HK-2 (cell line): Measurements from ENCODE around the gene PRAMEF7.
"Not testable (repeated sequence)": the region's sequence is repeated elsewhere in the genome, so short reads cannot be mapped to it uniquely, and the experiment has no call there.

ENCODE experiments used
- DNase-seq: peaks from one replicate; pipeline ENCODE4 v3.0.0-alpha.2; 2018; ENCODE audit not compliant: unreplicated experiment

Gene PRAMEF7

DNA sequence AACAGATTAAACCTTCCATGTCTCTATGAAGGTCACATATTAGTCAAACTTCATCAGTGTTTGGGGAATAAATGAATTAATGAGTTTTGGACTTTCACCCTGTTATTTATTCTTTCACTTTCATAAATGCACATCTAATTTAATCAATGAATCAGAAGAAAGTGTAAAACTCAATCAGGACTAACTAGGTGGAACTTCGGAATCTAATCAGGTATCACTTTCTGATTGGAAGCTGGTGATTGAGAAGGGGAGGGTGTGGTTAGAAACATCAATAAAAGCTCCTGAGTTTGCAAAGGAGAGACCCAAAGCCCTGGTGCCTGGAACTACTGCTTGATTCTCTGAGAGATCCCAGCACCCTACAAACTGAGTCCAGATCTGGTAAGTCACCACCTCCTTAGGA lies at the start of gene PRAMEF7:
PRAMEF7 (plus strand) TSS at position 301 of the 400 bp plus-strand sequence. CDS start 1,083 bp downstream, outside the sequence.
- DNase-seq: not testable (repeated sequence)

DNA sequence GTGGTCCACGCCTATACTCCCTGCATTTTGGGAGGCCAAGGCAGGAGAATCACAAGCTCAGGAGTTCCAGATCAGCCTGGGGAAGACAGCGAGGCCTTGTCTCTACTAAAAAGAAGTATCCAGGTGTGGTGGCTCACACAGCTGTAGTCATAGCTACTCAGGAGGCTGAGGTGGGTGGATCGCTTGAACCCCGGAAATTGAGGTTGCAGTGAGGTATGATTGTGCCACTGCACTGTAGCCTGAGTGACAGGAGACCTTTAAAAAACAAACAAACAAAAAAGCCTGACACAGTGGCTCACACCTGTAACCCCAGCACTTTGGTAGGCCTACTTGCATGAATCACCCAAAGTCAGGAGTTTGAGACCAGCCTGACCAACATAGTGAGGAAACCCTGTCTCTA lies 38.0 kb upstream of the PRAMEF7 start:
- not testable (repeated sequence) for DNase-seq

DNA sequence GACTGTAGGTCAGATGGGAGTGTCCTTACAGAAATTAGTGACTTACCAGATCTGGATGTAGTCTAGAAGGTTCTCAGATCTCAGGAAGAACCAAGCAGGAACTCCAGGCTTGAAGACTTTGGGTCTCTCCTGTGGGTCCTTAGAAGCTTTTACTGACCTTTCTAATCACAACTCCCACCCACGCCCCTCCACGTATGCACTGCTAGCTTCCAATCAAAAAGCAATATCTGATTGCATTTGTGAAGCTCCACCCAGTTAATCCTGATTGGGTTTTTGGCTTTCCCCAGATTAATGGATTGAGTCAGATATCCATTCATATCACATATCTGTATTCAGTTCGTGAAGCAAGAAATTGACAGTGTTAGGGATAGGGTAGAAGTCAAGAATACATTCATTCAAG lies 30.3 kb upstream of the PRAMEF7 start, which contains the start of gene PRAMEF4:
PRAMEF4 (minus strand) TSS at position 101 of the 400 bp plus-strand sequence. CDS start 2,807 bp downstream, outside the sequence.
- DNase-seq: not testable (repeated sequence)

DNA sequence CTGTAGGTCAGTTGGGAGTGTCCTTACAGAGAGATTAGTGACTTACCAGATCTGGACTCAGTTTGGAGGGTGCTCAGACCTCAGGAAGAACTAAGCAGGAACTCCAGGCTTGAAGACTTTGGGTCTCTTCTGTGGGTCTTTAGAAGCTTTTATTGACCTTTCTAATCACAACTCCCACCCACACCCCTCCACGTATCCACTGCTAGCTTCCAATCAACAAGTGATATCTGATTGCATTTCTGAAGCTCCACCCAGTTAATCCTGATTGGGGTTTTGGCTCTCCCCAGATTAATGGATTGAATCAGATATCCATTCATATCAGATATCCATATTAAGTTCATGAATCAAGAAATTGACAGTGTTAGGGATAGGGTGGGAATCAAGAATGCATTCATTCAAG lies 18.2 kb upstream of the PRAMEF7 start, which contains the start of gene PRAMEF10:
PRAMEF10 (minus strand) TSS at position 101 of the 400 bp plus-strand sequence. CDS start 2,423 bp downstream, outside the sequence.
- DNase-seq: not testable (repeated sequence)

DNA sequence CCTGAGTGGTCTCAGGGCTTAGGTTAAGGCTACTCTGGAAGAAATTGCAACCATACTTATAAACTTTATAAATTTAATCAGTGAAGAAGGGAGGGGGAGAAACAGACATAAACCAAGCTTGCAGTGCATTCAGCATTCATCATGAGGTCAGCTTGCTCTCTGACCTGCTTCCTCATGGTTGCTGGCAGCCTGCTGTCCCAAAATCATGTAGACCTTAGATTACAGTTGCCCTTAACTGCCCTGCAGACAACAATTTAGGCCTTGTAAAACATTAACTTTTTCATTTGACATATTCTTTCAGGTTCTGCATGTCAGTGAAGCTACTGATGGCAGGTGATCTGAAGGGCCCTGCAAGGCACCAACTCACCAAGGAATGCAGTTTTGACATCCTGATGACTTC lies 17.2 kb upstream of the PRAMEF7 start:
- DNase-seq: not testable (repeated sequence)

DNA sequence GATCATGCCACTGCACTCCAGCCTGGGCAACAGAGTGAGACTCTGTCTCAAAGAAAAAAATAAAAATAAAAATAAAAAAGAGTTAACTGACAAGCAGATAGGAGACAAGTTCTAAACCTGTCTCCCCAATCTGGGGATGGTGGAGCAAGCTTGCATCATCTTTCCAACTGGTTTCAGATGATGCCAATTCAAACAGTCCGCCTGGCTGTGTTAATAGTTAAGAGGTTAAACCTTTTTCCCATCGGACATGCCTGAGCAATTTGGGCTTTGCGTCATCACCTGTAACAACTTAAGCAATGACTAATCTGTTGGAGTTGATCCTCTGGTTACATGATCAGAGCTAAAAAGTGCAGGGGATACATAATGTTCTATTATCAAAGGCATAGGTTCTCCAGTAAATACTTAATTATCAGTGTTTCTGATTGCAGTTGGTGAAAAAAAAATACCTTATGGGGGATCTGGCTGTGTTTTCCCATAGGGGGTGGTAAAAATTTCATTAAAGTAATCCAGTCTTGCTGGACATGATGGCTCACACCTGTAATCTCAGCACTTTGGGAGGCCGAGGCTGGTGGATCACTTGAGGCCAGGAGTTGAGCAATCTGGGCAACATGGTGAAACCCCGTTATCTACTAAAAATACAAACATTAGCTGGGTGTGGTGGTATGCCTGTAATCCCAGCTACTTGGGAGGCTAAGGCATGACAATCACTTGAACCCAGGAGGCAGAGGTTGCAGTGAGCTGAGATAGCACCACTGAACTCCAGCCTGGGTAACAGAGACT lies 12.4 kb upstream of the PRAMEF7 start:
- DNase-seq: not testable (repeated sequence)

DNA sequence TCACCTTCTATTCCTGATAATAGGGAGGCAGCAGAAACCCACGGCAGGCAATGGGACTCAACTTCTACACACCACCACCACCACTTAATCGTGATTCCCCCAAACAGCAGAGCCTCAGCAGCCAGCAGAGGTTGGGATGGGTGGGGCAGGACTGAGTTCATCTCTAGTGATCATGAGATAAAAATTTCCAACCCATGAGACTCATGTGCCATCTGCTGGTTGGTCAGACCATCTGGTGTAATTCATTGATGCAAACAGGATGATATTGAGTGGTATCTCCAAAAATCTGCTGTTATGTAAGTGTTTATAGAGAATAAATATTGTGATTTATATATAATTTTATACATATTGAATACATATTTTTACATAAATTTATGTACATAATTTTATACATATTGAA lies 5.3 kb downstream of the PRAMEF7 start:
- DNase-seq: not testable (repeated sequence)

DNA sequence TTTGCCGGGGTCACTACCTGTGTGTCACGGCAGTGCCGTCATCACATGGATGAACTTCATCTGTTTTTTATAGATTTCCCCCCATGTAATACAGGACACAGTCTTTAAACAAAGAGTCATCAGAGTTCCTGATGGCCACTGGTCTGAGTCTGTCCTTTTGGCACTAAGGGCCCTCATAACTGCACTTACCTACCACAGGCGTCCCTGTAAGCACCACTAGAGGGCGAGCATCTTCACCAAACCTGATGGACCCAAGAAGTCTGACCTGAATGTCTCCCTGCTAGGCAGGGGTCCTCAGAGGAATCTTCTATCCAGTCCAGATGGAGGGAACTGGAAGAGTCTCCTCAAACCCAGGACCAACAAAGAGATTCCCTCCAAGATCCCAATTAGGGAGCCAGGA lies 8.0 kb downstream of the PRAMEF7 start:
- not testable (repeated sequence) for DNase-seq

DNA sequence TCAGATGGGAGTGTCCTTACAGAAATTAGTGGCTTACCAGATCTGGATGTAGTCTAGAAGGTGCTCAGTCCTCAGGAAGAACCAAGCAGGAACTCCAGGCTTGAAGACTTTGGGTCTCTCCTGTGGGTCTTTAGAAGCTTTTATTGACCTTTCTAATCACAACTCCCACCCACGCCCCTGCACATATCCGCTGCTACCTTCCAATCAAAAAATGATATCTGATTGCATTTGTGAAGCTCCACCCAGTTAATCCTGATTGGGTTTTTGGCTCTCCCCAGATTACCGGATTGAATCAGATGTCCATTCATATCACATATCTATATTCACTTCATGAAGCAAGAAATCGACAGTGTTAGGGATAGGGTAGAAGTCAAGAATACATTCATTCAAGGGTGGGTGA lies 31.1 kb downstream of the PRAMEF7 start, which contains the start of gene PRAMEF6:
PRAMEF6 (minus strand) TSS at position 101 of the 400 bp plus-strand sequence. CDS start 5,062 bp downstream, outside the sequence.
- not testable (repeated sequence) for DNase-seq
